Parathyroid adenoma (tissue), 2 donors: ENCODE data around the gene ZNF654.

Experiments
- H2AFZ ChIP-seq: fragments of 300-600 bp; sonication (generic); one replicate; pipeline ENCODE4 v1.7.0; 2017; ENCODE audit warnings: antibody characterized with exemption, mild to moderate bottlenecking
- H3K27ac ChIP-seq: fragments of 300-600 bp; sonication (generic); one replicate; pipeline ENCODE4 v1.7.0; 2017
- H3K27me3 ChIP-seq: fragments of 300-600 bp; sonication (generic); one replicate; pipeline ENCODE4 v1.7.0; 2017; ENCODE audit warnings: low read length; ENCODE audit not compliant: control insufficient read depth, insufficient read depth
- H3K36me3 ChIP-seq: fragments of 300-600 bp; sonication (generic); one replicate; pipeline ENCODE4 v1.7.0; 2017; ENCODE audit warnings: low read length; ENCODE audit not compliant: control insufficient read depth, insufficient read depth
- H3K4me1 ChIP-seq: fragments of 300-600 bp; sonication (generic); one replicate; pipeline ENCODE4 v1.7.0; 2017; ENCODE audit warnings: control low read depth
- H3K4me2 ChIP-seq: fragments of 300-600 bp; sonication (generic); one replicate; pipeline ENCODE4 v1.7.0; 2017; ENCODE audit warnings: low read length
- H3K4me3 ChIP-seq: fragments of 300-600 bp; sonication (generic); one replicate; pipeline ENCODE4 v1.7.0; 2017; ENCODE audit warnings: low read depth, low read length
- H3K79me2 ChIP-seq: fragments of 300-600 bp; sonication (generic); one replicate; pipeline ENCODE4 v1.7.0; 2017; ENCODE audit warnings: control low read depth
- H3K9ac ChIP-seq: fragments of 300-600 bp; sonication (generic); one replicate; pipeline ENCODE4 v1.7.0; 2017; ENCODE audit warnings: mild to moderate bottlenecking
- H3K9me3 ChIP-seq: fragments of 300-600 bp; sonication (generic); one replicate; pipeline ENCODE4 v1.7.0; 2017; ENCODE audit warnings: low read length; ENCODE audit not compliant: control insufficient read depth
- CTCF ChIP-seq: fragments of 300-600 bp; sonication (generic); IDR thresholded peaks from one replicate; pipeline ENCODE4 v1.7.0; 2017; ENCODE audit warnings: antibody characterized with exemption, mild to moderate bottlenecking
- donor health status: primary hyperparathyroidism.

The ZNF654 gene

GRCh38 chr3:88092270-88092669, 33.2 kb downstream of the ZNF654 start:
- Histone ChIP-seq H2AFZ (no peak overlapping the region), H3K27me3 (no peaks in the 10 kb centered on the region), H3K9ac (no peak overlapping the region), H3K9me3 (no peaks in the 10 kb centered on the region), H3K79me2 (peaks cover 4% of the 10 kb centered on the region), H3K27ac (no peak overlapping the region), H3K4me2 (no peak overlapping the region), H3K4me1 (no peaks in the 10 kb centered on the region), H3K36me3 (no peaks in the 10 kb centered on the region), H3K4me3 (no peak overlapping the region)
- TF ChIP-seq CTCF: no peak

GRCh38 chr3:88093266-88093665, 34.2 kb downstream of the ZNF654 start:
- no peak for TF ChIP-seq CTCF
- no peaks in the 10 kb centered on the region for H3K9me3 ChIP-seq
- H3K9ac ChIP-seq: no peak overlapping the region
- no peak overlapping the region for H3K4me2 ChIP-seq
- H3K79me2 ChIP-seq: no peaks in the 10 kb centered on the region
- no peak overlapping the region for H2AFZ ChIP-seq
- no peaks in the 10 kb centered on the region for H3K27me3 ChIP-seq
- H3K36me3 ChIP-seq: no peaks in the 10 kb centered on the region
- H3K4me3 ChIP-seq: no peak overlapping the region
- H3K27ac ChIP-seq: no peak overlapping the region
- H3K4me1 ChIP-seq: no peaks in the 10 kb centered on the region

GRCh38 chr3:88101142-88101541, 42.1 kb downstream of the ZNF654 start:
- no peak for TF ChIP-seq CTCF
- Histone ChIP-seq H3K27ac (no peak overlapping the region), H3K27me3 (no peaks in the 10 kb centered on the region), H3K4me2 (no peak overlapping the region), H3K9me3 (no peaks in the 10 kb centered on the region), H3K9ac (no peak overlapping the region), H3K36me3 (no peaks in the 10 kb centered on the region), H3K4me1 (no peaks in the 10 kb centered on the region), H3K79me2 (no peaks in the 10 kb centered on the region), H3K4me3 (no peak overlapping the region), H2AFZ (no peak overlapping the region)

- Histone ChIP-seq H3K9me3 (no peaks in the 10 kb centered on the region), H3K79me2 (no peaks in the 10 kb centered on the region), H3K27ac (no peak overlapping the region), H2AFZ (no peak overlapping the region), H3K4me3 (no peak overlapping the region), H3K9ac (no peak overlapping the region), H3K36me3 (no peaks in the 10 kb centered on the region), H3K27me3 (no peaks in the 10 kb centered on the region), H3K4me1 (no peaks in the 10 kb centered on the region), H3K4me2 (no peak overlapping the region)
- no peak for TF ChIP-seq CTCF
These were observed 46.3 kb downstream of the ZNF654 start for GRCh38 chr3:88105325-88105724.

GRCh38 chr3:88112289-88112688, 53.2 kb downstream of the ZNF654 start:
- Histone ChIP-seq H3K27ac (no peak overlapping the region), H3K9ac (no peak overlapping the region), H3K4me2 (no peak overlapping the region), H3K9me3 (no peaks in the 10 kb centered on the region), H3K4me1 (no peaks in the 10 kb centered on the region), H2AFZ (no peak overlapping the region), H3K79me2 (peaks cover 6% of the 10 kb centered on the region), H3K36me3 (no peaks in the 10 kb centered on the region), H3K4me3 (no peak overlapping the region), H3K27me3 (no peaks in the 10 kb centered on the region)
- TF ChIP-seq CTCF: no peak
